Measurements from ENCODE around the gene INPP5F.
A peak's percentile ranks its signal among the peaks of the same experiment; 100 is the strongest.
"Not testable (repeated sequence)": the region's sequence is repeated elsewhere in the genome, so short reads cannot be mapped to it uniquely, and the experiment has no call there.

Gene INPP5F

GRCh38 chr10:119867317-119867716 is 141.5 kb downstream of the INPP5F start:
- DNase-seq (ENCODE audit: low read depth), result no peak

DNA sequence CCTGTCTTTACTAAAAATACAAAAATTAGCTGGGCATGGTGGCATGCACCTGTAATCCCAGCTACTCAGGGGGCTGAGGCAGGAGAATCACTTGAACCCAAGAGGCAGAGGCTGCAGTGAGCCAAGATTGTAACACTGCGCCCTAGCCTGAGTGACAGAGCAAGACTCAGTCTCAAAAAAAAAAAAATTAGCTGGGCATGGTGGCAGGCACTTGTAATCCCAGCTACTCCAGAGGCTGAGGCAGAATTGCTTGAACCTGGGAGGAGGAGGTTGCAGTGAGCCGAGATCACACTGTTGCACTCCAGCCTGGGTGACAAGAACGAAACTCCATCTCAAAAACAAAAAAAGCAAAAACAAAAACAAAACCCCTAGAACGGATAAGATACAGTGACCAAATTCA is 143.5 kb downstream of the INPP5F start:
- not testable (repeated sequence) for DNase-seq (ENCODE audit: low read depth)

DNA sequence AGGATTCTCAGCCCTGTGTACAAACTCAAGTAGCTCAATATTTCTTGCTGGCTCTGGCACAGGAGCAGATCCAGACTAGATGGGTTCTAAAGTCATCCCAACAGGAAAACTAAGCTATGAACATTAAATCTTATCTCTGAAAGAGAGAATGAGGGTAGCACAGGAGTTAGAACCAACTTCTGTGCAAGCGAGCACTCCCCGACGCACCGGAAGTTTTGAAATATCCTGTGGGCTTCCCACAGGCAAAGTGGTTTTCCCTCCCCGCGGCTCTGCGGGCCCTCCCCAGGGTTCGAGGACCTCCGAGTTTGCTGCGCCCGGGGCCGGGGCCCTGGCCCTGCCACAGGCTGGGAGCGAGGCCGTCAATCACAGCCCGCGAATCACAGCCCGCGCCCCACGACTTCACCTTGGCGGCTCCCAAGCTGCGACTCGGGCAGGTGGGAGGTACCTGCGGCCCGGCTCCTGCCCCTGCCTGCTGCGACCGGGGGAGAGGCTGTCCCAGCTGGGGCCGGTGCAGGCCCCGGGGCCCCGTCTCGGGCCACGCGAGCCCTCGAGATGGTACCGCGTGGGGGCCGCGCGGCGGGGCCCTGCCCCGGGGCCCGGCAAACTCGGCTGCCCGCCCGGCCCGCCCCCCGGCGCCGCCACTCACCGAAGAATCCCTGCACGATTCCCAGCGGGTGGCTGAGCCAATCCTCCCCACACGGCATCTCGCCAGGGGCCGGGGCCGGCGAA is 146.2 kb downstream of the INPP5F start:
- no peak for DNase-seq (ENCODE audit: low read depth)

DNA sequence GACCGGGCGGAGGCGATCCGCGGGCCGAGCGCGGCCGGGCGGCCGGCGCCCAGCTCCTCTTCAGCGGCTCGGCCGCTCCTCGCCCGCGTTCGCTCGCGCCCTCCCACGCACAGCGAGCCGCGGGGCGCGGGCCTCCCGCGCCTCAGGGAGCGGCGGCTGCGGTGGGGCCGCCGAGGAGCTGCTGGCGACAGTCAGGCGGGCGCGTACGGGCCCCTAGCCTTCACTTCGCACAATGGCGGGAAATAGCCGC is 146.7 kb downstream of the INPP5F start, which contains the start of gene MCMBP:
TSS of gene MCMBP (minus strand) at position 234 of the 250 bp plus-strand sequence. CDS start 259 bp downstream, outside the sequence.
- DNase-seq (ENCODE audit: low read depth), result no peak

GRCh38 chr10:119872860-119873681 is 147.2 kb downstream of the INPP5F start:
- DNase-seq (ENCODE audit: low read depth), result peak; percentile 73

GRCh38 chr10:119878524-119878923 is 152.7 kb downstream of the INPP5F start:
- no peak for DNase-seq (ENCODE audit: low read depth)

All from stromal cell of bone marrow (primary cell).